H1 (cell line): ENCODE data around the gene NTRK2.

Source experiments
- CEBPB ChIP-seq: IDR thresholded peaks from 2 replicates; pipeline ENCODE4 v1.6.1; 2012; ENCODE audit warnings: low read depth, low read length
- TCF12 ChIP-seq: IDR thresholded peaks from 2 replicates; pipeline ENCODE4 v1.6.1; 2011; ENCODE audit warnings: low read depth, mild to moderate bottlenecking, low read length

DNA sequence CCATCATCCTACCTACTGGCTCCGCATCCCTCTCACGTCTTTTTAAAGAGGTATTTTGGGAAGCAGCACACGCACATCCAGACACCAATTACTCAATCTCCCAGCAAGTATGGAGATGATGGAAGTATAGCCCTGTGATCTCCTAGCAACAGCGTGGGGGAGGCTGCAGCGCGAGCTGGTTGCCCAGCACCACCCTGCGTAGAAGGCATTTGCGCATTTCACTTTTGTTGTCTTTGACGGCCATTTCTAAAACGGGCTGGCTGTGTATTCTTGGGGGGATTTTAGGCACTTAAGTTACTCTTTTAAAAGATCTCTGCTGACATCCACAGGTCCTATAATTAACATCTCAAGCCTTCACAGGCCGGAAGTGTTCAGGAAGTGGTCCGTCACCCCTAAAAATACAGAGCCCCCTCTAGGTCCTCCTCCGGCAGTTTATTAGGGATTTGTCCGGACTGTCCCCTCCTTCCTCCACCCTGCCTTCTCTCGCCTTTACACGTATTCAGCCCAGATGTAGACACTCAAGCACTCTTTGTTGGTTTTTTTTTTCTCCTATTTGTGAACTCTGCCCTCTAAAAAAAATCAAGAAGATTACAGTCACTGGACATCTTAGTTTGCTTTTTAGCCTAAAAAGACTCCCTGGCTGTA, 371.4 kb downstream of the NTRK2 start:
- TF ChIP-seq TCF12 (no peak), CEBPB (no peak)
